ENCODE measurements around the gene TP53INP2. TPM values are rescaled to one million over a fixed set of nuclear protein-coding genes. Genes with fewer than 3 reads are reported as not detected.

TP53INP2 gene
- total RNA-seq, 1 donor from 2014 or later, result 146 TPM

DNA sequence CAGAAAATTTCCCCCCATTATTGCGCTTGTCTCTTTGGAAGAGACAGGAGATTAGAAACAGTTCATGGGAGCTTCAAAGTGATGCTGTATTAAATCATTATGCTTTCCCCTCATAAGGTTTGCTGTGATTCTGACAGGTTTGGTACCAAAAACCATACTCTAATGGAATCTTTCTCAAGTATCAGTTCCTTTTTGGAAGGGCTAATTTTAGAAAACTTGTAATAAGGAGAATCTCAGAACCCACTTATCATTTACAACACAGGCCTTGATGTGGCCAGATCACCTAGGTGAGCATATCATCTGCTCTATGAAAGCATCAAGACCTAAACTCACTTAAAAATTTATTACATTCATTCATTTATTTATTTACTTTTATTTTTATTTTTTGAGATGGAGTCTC, 51.2 kb downstream of the TP53INP2 start:
- ATAC-seq (no peak), DNase-seq (no peak)
- intact Hi-C loops (cut with micrococcal nuclease), result no loop called here

DNA sequence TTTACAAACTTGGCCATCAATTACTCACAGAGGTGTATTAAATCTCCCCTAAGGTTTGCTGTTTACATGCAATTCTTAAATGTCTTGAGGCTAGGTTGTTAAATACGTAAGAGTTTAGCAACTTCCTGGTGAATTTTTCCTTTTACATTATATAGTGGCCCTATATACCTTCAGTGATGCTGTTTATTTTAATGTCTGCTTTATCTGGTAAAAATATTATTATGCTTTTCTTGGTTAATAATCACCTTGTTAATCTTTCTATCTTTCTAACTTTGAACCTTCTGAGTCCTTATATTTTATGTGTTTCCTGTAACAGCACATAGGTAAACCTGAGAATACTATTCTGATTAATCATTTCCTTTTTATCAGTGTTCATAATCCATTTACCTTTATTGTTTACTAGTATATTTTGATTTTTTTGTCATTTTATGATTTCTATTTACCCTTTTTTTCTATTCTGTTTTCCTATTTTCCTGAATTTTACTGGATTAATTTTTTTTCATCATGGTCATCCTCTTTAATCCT, 57.9 kb downstream of the TP53INP2 start:
- intact Hi-C loops (cut with micrococcal nuclease), result no loop called here
- no peak for DNase-seq
- ATAC-seq, result no peak

Other genes starting within 250 kb of the TP53INP2 start
- gene DYNLRB1, start 187.9 kb upstream of the TP53INP2 start, total RNA-seq, result 154 TPM
- gene MAP1LC3A, start 145.6 kb upstream of the TP53INP2 start, total RNA-seq, result 137 TPM
- gene PIGU, start 27.3 kb upstream of the TP53INP2 start, total RNA-seq, result 14.5 TPM
- 17.1 TPM for gene NCOA6, start 121.3 kb downstream of the TP53INP2 start, total RNA-seq
- gene GGT7, start 168.5 kb downstream of the TP53INP2 start, total RNA-seq, result 22.0 TPM
- 156 TPM for gene ACSS2, start 172.3 kb downstream of the TP53INP2 start, total RNA-seq